HG03159 (cell line): ENCODE measurements around the gene MED16.
"Not testable (repeated sequence)": the region's sequence is repeated elsewhere in the genome, so short reads cannot be mapped to it uniquely, and the experiment has no call there.

Experiments
- ATAC-seq: cut with Tn5 transposase; IDR thresholded peaks from one replicate; pipeline ENCODE4 v1.9.1; 2021; ENCODE audit warnings: mild to moderate bottlenecking, moderate library complexity; ENCODE audit not compliant: unreplicated experiment

The MED16 gene

DNA sequence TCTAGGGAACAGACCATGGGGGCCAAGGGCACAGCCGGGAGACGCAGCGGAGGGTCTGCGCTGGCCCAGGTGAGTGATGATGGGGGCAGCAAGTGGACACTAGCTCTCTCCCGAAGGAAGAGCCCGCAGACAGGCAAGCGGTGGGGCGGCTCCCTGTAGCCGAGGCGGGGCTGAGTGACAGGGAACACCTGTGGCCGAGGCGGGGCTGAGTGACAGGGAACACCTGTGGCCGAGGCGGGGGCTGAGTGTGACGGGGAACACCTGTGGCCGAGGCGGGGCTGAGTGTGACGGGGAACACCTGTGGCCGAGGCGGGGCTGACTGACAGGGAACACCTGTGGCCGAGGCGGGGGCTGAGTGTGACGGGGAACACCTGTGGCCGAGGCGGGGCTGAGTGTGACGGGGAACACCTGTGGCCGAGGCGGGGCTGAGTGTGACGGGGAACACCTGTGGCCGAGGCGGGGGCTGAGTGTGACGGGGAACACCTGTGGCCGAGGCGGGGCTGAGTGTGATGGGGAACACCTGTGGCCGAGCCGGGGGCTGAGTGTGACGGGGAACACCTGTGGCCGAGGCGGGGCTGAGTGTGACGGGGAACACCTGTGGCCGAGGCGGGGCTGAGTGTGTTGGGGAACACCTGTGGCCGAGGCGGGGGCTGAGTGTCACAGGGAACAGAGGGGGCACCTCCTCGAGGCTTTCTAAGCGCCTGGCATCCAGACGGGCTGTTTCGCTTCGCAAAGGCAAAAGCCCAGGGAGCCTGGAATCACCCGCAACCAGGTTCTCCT lies 1.4 kb downstream of the MED16 start:
- not testable (repeated sequence) for ATAC-seq

DNA sequence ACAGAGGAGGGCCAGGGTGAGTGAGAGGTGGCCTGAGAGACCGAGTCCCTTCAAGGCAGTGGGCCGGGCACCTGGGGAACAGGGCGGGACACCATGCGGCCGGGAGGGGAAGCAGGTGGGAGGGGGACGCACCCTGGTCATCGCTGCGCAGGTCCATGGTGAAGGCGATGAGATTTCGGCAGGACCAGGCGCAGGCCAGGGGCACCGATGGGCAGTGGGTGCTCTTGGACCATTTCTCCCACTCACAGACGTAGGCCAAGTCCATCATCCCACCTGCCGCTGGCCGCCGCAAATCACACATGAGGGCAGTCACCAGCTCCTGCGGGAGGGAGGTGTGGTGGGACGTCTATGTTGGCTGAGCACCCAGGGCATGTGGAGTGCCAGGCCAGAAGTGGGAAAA lies 2.2 kb downstream of the MED16 start:
- ATAC-seq: no peak

DNA sequence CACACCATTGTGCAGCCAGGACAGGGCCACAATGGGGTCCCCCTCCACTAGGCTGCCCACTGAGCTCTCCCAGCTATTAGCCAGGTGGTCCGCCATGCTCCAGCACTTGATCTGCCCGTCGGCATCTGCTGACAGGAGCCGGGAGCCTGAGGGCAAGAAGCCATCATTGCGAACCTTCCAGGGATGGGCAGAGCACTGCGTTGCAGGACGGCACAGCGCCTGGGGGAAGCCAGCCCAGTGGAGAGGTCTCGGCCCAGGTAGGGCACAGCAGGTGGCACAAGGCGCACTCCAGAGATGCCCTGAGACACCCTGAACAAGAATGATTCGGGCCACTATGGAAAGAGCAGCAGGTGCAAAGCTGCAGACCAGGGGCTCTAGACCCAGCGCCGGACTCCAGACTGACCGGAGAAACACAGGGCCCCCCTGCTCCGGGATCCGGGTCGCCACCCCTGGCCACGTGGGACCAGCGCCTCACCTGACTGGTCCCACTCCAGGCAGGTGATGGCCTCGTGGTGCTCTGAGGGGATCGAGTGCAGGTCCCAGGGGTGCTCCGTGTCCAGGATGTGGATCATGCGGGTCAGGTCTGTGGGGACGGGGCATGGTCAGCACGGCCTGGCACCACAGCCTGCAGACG lies 3.2 kb downstream of the MED16 start:
- no peak for ATAC-seq

DNA sequence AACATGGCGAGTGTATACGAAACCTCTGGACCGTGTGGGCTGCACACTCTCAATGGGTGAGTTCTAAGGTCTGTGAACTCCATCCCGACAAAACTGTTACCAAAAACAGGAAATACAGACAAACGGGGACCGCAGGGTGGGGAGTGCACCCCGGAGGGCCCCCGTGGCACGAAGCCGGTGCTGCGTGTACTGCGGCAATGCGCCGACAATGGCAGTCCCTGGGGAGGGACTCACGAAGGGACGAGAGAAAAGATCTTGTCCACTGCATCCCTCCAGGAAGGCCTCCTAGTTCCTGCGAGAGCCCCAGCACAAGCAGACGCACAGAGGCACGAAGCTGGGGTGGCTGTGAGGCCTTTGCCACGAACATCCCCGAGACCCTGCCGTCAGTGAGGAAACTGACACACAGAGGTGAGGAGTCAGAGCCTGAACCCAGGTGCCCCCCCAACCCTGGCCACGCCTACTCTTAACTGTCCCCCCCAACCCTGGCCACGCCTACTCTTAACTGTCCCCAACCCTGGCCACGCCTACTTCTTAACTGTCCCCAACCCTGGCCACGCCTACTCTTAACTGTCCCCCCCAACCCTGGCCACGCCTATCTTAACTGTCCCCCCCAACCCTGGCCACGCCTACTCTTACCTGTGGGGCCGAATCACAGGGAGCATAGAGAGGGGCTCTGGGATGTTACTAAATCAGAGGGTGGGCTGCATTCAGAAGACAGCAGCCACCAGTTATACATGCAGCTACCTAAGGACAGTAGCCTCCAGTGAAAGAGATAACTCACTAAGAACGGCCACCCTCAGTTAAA lies 4.2 kb downstream of the MED16 start:
- ATAC-seq: no peak

GRCh38 chr19:887599-887998 lies 5.4 kb downstream of the MED16 start:
- ATAC-seq: no peak

DNA sequence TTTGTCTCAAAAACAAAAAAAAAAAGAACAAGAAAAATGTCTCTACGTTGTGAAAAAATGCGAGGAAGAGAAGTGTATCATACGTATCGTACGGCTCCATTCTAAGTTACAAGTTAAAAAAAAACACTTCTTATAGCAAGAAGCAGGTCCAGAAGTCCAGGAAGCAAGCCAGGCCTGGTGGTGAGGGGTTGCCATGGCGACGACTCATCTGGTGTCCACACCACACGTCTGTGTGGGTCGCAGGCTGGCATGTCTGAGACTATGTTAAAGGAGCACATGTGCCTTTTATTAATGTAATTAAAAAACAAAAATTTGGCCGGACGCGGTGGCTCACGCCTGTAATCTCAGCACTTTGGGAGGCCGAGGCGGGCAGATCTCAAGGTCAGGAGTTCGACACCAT lies 5.9 kb downstream of the MED16 start:
- no peak for ATAC-seq

DNA sequence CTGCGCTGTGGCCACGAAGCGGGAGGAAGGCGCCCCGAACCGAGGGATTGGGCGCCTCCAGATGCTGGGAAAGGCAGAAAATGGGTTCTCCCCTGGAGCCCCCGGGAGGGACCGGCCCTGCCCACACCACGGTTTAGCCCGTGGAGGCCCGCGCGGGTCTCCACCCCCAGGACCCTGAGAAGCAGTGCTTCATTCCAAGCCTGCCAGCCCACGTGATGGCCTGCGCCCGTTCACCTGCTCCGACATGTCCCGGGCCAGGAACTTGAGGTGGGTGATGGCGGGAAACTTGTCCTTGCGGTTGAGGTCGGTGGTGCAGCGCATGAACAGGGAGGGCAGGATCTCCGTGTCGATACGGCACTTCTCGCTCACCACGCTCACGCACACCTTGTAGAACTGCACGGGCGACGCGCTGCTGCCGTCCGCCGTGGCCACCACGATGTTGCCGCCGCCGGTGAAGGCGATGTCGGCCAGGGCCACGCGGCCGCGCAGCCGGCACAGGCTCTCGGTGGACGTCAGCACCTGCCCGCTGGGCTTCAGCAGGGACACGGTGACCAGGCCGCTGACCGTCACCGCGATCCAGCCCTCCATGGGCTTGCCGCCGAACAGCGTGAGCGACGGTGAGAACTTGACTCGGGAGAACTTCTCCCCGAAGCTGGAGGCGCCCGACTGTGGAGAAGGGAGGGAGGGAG lies 7.3 kb downstream of the MED16 start:
- ATAC-seq: no peak

DNA sequence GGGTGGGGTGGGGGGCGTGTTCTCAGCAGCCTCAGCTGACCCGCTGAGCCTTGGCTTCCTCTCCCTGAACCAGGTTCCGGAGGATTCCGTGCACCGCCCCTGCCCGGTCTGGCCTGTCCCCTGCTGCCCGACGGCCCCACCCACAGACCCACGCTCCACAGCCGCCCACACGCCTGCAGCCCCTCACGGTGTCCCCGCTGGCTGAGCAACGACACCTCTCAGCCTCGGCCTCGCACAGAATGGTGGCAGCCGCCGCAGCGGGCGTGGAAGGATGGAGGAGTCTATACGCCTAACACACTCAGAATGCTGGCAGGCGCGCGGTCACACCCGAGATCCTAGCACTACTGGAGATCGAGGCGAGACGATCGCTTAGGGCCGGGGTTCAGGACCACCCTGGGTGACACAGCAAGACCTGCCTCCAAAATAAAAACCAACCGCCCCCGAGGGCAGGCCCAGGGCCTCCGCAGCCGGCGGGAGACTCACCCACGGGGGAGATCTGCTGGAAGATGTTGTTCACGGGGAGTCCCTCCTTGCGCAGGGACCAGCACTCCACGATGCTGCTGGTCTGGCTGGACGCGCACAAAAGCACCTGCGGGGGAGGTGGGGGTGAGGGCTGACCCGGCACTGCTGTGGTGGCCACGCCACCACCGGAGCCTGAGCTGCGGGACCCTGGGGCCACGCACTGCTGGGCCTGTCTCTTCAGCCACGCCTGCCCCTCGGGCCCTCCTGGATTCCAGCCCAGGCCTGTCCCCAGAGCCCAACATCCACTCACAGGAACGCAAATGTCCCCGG lies 8.4 kb downstream of the MED16 start:
- ATAC-seq: no peak

DNA sequence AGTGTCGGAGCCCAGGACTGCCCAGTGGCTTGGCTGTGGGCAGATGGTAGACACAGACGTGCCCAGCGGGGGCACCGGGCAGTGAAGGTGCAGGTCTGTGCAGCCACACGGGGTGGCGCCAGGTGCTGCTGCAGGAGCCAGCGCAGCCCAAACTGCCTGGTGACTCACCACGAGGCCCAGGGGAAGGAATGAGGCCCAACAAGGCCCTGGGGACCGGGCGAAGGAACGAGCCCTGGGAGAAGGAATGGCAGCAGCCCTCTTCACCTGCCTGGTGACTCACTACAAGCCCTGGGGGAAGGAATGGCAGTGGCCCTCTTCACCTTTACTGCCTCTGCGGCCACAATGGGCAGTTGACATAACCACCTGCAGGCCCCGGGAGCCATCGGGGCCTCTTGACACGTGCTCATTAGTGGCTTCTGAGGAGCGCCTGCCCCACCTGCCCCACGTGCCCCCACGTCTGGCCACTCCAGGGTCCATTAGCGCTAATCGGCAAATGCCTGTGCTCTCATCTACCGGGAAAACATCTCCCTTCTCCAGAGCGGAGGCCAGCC lies 9.3 kb downstream of the MED16 start:
- ATAC-seq: no peak

DNA sequence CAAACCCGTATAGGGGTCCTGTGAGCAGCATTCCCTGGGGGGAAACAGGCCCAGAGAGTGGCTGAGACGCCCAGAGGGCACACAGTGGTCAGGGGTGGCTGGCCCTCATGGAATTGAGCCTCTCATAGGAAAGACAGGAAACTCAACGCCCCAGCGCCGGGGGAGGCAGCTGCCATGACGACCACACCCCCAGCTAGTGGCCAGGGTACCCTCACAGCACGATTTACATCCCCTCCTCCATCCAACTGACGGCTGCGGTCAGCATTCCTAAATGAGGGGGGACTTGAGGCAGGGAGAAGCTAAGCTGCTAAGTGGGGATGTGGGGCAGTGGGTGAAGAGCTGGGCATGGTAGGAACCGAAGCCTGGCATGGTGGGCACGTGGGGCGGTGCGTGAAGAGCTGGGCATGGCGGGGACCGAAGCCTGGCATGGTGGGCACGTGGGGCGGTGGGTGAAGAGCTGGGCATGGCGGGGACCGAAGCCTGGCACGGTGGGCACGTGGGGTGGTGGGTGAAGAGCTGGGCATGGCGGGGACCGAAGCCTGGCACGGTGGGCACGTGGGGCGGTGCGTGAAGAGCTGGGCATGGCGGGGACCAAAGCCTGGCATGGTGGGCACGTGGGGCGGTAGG lies 10.0 kb downstream of the MED16 start:
- ATAC-seq: no peak

DNA sequence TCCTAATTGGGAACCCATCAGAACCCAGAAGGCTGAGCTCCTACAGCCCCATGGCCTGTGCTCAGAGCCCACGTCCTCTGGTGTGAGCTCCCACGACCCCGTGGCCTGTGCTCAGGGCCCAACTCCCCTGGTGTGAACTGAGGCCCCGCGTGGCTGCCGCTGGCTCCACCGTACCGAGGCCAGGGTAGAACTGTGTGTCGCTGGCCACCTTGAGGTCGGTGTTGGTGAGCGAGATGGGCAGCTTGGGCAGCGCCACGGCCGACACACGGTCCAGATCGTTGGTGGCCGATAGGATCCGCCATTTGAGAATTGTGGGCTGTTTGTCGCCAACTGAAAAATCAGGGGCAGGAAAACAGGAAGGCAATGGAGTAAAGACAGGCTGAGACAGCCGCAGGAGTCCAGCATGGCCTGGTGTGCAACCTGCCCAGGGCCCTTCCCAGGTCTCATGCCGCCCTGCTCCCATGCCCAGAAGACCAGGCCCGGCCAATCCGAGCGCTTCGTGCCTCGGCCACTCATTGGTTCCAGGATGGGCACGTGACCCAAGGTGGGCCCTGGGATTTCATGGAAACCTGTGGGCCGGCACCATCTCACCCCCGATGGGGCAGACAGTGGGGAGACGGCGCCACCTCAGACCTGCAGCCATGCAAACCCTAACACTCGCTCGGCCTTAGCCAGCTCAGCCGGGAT lies 11.5 kb downstream of the MED16 start:
- no peak for ATAC-seq

GRCh38 chr19:879711-880438 lies 13.1 kb downstream of the MED16 start:
- no peak for ATAC-seq

DNA sequence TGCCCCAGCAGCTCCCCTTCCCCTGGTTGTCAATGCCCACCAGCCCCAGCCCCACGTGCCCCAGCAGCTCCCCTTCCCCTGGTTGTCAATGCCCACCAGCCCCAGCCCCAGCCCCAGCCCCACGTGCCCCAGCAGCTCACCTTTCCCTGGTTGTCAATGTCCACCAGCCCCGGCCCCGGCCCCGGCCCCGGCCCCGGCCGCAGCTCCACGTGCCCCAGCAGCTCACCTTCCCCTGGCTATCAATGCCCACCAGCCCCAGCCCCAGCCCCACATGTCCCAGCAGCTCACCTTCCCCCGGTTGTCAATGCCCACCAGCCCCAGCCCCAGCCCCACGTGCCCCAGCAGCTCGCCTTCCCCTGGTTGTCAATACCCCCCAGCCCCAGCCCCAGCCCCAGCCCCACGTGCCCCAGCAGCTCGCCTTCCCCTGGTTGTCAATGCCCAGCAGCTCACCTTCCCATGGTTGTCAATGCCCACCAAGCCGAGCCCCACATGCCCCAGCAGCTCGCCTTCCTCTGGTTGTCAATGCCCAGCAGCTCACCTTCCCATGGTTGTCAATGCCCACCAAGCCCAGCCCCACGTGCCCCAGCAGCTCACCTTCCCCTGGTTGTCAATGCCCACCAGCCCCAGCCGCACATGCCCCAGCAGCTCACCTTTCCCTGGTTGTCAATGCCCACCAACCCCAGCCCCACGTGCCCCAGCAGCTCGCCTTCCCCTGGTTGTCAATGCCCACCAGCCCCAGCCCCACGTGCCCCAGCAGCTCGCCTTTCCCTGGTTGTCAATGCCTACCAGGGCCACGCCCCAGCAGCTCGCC lies 14.0 kb downstream of the MED16 start:
- ATAC-seq: not testable (repeated sequence)

- ATAC-seq: not testable (repeated sequence)
These were observed 14.9 kb downstream of the MED16 start for GRCh38 chr19:877992-878660.

GRCh38 chr19:876780-877314 lies 16.1 kb downstream of the MED16 start:
- no peak for ATAC-seq

- no peak for ATAC-seq
These were observed 16.9 kb downstream of the MED16 start for GRCh38 chr19:876089-876488.
